Activated naive CD4-positive, alpha-beta T cell treated with anti-CD3 and anti-CD28 coated beads, Interleukin-2, amount 10 ng/mL, durations not matched to agents 7 days and 5 days (primary cell): ENCODE data around the gene GREB1L.

Experiments used
- CTCF ChIA-PET: fragments of 350-600 bp; sonication (Branson Sonifier 250); formaldehyde crosslinking; loops from one replicate; lab custom pipeline; 2021; ENCODE audit warnings: antibody characterized with exemption; lab: Charles Lee
- DNase-seq: peaks from one replicate; pipeline ENCODE4 v3.0.0-alpha.2; 2020
- H3K27ac Mint-ChIP-seq: one replicate; pipeline ENCODE4 v1.8.0; 2021; ENCODE audit warnings: mild to moderate bottlenecking, moderate library complexity, mixed read lengths
- H3K27me3 Mint-ChIP-seq: one replicate; pipeline ENCODE4 v1.8.0; 2021; ENCODE audit warnings: mild to moderate bottlenecking, mixed read lengths
- H3K36me3 Mint-ChIP-seq: one replicate; pipeline ENCODE4 v1.8.0; 2021; ENCODE audit warnings: mixed read lengths
- H3K4me1 Mint-ChIP-seq: one replicate; pipeline ENCODE4 v1.8.0; 2021; ENCODE audit warnings: mixed read lengths
- H3K4me3 Mint-ChIP-seq: one replicate; pipeline ENCODE4 v1.8.0; 2021; ENCODE audit warnings: mild to moderate bottlenecking, moderate library complexity, mixed read lengths
- H3K9me3 Mint-ChIP-seq: one replicate; pipeline ENCODE4 v1.8.0; 2021; ENCODE audit warnings: mixed read lengths

Gene GREB1L

DNA sequence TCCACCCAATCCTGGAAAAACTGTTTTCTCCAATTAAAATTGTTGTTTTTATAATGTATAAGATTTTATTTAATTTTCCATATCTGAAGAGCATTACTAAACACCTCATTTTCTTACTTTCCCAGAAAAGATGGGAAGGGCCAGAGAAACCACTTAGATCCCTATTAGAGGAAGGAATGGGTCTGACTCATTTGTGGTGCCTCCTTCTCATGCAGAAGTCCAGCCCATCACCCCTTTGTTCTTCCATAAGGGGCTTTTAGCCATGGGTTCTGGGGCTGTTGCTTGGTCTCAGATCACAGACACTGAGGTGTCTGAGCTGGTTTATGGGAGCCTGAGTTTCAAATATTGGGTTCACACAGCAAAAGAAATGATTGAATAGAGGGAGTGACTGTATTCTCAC is 206.3 kb downstream of the GREB1L start:
- CTCF ChIA-PET, result no interaction called here
- Mint-ChIP-seq H3K27ac (no peak overlapping the region), H3K27me3 (peaks cover 17% of the 10 kb centered on the region), H3K4me3 (no peak overlapping the region), H3K36me3 (no peaks in the 10 kb centered on the region), H3K4me1 (no peaks in the 10 kb centered on the region), H3K9me3 (no peaks in the 10 kb centered on the region)
- DNase-seq, result no peak

DNA sequence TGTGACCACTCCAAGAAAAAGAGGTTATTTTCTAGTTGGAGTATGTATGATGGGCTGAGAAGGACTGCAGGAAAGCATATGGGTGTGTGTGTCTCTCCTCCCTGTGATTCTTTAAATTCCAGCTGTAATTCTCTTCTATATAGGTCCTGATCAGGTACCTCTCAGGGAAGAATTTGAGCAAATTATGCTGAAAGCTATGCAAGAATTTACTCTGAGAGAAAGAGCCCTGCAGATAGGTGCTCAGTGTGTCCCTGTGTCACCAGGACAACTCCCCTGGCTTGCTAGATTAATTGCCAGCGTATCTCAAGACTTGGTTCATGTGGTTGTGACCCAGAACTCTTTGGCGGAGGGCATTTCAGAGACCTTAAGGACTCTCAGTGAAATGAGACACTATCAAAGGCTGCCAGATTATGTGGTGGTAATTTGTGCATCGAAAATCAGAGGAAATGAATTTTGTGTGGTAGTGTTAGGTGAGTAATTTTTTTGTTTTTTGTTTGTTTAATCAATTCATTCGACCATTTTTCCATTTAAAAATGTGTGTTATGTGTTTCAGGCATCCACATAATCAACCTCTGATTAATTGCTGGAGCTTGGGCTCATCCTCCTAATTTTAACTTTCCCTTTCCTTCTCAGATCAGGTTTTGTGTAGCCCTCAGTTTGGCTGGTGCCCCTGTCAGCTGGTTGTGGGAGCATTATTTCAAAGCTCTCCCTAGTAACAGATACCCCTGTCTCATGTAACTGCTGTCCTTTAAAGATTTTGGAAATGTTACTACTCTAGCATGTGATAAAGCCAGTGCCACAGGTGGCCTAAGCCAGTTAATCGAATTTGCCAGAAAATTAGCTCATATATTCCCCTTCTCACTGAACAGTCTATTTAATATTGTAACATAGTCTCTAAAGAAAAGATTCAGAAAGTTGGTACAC is 207.6 kb downstream of the GREB1L start:
- Mint-ChIP-seq H3K27me3 (peaks cover 13% of the 10 kb centered on the region), H3K9me3 (no peaks in the 10 kb centered on the region), H3K4me3 (no peak overlapping the region), H3K36me3 (no peaks in the 10 kb centered on the region), H3K27ac (no peak overlapping the region), H3K4me1 (no peaks in the 10 kb centered on the region)
- CTCF ChIA-PET, result no interaction called here
- no peak for DNase-seq

DNA sequence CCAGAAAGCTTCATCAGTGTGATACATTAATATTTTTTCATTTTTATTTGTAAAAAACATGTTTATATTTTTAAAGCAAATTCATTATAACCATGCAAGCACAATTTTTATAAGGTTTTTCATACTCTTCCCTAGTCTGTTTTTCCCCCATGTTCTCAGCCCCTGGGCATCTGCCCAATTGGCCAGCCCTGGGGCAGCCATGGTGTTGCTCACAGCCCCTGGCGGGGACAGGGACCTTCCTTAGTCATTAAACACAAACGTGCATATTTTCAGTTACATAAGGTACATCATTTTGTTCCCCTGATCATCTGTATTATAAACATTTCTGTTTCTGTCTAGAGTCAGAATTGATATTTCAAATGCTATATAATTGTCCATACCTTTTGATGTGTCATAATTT is 208.5 kb downstream of the GREB1L start:
- CTCF ChIA-PET, result no interaction called here
- H3K4me1 Mint-ChIP-seq, result no peaks in the 10 kb centered on the region

DNA sequence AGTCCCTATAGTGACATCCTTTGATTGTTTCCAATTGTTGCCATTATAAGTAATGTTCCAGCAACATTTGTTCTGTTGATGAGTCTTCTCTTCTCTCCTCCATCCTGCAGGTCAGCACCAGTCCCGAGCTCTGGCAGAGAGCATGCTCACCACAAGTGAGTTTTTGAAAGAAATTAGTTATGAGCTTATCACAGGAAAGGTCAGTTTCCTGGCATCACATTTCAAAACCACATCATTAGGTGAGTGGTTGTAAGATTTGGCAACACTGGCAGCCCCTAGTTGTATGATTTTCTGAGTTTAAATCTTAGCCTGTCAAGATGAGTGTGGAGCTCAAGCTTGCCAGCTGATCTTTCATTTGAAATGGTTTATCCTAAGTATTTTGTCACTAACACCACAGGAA is 208.9 kb downstream of the GREB1L start:
- H3K9me3 Mint-ChIP-seq, result no peaks in the 10 kb centered on the region
- no peak for DNase-seq
- CTCF ChIA-PET, result no interaction called here
- H3K36me3 Mint-ChIP-seq, result no peaks in the 10 kb centered on the region
- no peak overlapping the region for H3K27ac Mint-ChIP-seq
- no peak overlapping the region for H3K4me3 Mint-ChIP-seq
- peaks cover 13% of the 10 kb centered on the region for H3K27me3 Mint-ChIP-seq
- no peaks in the 10 kb centered on the region for H3K4me1 Mint-ChIP-seq

More for the DNA sequence above, 208.5 kb downstream of the GREB1L start:
- H3K27me3 Mint-ChIP-seq, result peaks cover 13% of the 10 kb centered on the region
- no peak overlapping the region for H3K27ac Mint-ChIP-seq
- no peak for DNase-seq
- H3K36me3 Mint-ChIP-seq, result no peaks in the 10 kb centered on the region
- no peaks in the 10 kb centered on the region for H3K9me3 Mint-ChIP-seq
- no peak overlapping the region for H3K4me3 Mint-ChIP-seq

DNA sequence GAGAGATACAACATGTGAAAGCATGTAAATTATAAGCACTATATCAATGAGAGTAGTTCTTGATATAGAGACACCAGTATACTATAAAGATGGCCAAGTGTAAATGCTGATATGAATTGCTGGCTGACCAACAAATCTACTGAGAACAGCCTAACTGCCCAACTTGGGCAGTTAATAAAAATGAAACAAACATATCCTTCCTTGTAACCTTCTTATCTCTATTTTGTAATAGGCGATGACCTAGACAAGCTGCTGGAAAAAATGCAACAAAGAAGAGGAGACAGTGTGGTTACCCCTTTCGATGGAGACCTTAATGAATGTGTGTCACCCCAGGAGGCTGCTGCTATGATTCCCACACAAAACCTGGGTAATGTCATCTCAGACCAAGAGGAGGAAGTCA is 209.8 kb downstream of the GREB1L start:
- Mint-ChIP-seq H3K36me3 (no peaks in the 10 kb centered on the region), H3K9me3 (no peaks in the 10 kb centered on the region), H3K4me1 (no peaks in the 10 kb centered on the region), H3K27ac (no peak overlapping the region), H3K4me3 (no peak overlapping the region), H3K27me3 (peaks cover 13% of the 10 kb centered on the region)
- CTCF ChIA-PET, result no interaction called here
- no peak for DNase-seq

DNA sequence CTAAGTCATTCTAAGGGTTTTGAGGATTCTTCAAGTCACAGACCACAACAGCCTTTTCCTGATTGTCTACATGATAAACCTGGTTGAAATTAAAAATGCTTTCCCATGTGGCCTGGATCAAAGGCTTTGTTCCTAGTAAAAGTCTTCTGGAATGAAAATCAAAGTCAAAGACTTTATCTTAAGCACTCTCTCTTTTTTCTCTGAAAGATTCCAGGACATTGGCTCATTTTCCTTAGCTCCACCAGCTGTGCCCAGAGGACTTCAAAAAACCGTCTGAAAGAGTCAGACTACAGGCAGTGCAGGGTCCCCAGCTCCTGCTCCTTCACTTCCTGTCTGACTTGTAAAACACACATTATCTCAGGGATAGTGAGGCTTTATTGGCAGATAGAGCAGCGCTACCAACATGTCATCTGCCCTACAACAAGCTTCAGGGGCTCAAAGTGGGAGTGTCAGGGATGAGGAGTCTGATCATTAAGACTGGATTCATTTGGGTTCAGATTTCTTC is 210.3 kb downstream of the GREB1L start:
- H3K4me1 Mint-ChIP-seq, result no peaks in the 10 kb centered on the region
- peaks cover 13% of the 10 kb centered on the region for H3K27me3 Mint-ChIP-seq
- H3K36me3 Mint-ChIP-seq, result no peaks in the 10 kb centered on the region
- H3K4me3 Mint-ChIP-seq, result no peak overlapping the region
- H3K27ac Mint-ChIP-seq, result no peak overlapping the region
- CTCF ChIA-PET, result no interaction called here
- H3K9me3 Mint-ChIP-seq, result no peaks in the 10 kb centered on the region
- no peak for DNase-seq

DNA sequence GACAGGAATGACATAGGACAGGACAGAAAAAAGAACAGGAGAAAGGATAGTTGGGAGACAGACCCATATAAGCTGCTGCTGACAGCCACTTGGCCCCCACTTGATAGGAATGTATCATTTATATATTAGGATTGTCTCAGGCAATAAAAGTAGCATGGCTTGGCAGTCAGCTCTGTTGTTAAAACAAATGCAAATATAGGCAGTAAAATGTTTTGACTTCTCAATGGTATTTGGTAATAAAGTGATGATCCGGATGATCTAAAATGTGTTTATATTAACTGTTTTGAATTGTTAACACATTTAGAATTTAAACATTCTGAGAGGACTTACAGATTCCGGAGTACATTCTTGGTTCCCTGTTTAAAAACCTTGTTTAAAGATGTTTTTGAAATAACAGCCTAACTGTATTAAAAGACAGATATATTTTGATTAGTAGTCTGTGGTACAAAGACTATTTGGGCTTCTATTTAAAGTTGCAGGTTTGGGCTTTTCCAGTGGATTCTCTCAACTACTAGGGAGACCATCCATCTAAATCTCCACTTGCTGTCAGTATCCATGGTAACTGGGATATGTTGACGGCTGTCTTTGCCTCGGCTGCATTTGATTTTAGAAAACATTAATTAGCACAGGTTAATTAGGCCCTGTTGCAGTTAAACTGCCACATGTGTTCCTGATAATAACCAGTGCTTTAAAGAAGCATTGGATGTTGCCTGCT is 210.9 kb downstream of the GREB1L start:
- Mint-ChIP-seq H3K27me3 (peaks cover 13% of the 10 kb centered on the region), H3K4me1 (no peaks in the 10 kb centered on the region), H3K9me3 (no peaks in the 10 kb centered on the region), H3K4me3 (no peak overlapping the region), H3K36me3 (no peaks in the 10 kb centered on the region), H3K27ac (no peak overlapping the region)
- CTCF ChIA-PET, result no interaction called here
- DNase-seq, result no peak

DNA sequence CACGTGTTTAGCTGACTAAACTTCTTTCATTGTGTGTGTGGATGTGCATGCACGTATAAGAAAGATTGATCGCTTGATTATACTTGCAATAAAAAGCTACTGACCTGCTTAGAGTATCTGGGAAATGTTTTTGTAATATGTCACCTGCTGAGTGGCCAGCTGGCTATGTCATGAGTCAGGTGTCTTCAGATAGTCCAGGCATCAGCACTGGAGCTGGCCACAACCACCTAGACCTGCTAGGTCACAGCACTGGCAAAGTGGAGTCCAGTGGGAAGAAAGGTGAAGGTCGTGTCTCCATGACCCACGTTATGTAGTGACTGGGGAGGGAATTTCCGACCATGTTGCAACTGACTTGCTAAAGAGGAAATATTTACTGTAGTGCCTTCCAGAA is 211.5 kb downstream of the GREB1L start:
- Mint-ChIP-seq H3K27ac (no peak overlapping the region), H3K27me3 (peaks cover 13% of the 10 kb centered on the region), H3K36me3 (no peaks in the 10 kb centered on the region), H3K9me3 (no peaks in the 10 kb centered on the region), H3K4me3 (no peak overlapping the region), H3K4me1 (no peaks in the 10 kb centered on the region)
- CTCF ChIA-PET, result no interaction called here
- DNase-seq, result no peak

DNA sequence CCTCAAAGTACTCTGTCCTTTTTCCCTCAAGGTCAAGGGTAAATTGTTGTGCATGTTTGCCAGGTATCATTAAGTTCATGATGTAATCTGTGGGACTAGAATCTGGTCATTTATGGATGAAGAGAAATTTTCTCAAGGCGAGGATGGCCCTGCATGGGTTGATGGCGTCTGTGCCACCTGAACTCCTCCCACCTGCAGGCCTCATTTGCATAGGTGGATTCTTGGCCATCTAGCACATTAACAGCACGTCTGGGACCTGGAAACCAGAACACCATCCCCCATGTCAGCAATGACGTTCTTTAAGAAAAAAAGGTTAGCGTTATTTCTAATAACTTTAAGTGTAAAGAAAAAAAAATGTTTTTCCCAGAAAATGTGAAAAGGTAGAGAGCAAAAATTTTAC is 212.7 kb downstream of the GREB1L start:
- DNase-seq, result no peak
- peaks cover 8% of the 10 kb centered on the region for H3K27me3 Mint-ChIP-seq
- H3K9me3 Mint-ChIP-seq, result no peaks in the 10 kb centered on the region
- CTCF ChIA-PET, result no interaction called here
- H3K4me1 Mint-ChIP-seq, result no peaks in the 10 kb centered on the region
- H3K27ac Mint-ChIP-seq, result no peak overlapping the region
- no peaks in the 10 kb centered on the region for H3K36me3 Mint-ChIP-seq
- H3K4me3 Mint-ChIP-seq, result no peak overlapping the region

DNA sequence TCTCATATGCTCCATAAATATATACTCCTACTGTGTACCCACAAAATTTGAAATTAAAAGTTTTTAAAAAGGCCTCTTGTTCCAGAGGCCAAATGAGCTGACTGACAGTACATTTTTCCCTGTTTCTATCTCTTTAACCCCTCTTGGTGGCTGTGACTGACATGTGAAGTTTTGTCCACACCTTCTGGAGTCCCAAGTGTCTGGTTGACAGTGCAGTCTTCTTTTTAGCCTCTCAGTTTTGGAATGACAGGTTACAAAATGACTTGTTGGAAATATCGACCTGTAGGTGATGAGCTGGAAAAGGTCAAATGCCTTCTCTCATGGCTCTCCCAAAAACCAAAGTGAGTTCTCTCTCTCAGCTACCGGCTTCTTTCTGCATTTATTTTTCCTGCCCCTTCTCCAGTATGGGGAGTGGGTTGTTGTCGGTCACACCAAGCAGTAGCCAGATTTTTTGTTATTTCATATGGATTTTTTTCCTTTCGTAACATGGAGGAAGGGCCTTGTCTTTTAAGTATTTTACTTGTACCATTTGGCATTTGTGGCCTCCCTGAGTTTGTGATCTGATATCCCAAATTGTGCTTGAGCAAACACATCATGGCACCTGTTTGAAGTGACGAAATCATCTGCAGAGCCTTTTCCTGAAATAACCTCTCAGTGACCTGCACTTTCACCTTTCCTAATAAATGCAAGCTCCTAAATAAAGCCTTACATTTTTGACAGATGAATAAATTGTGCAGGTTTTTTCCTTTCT is 214.6 kb downstream of the GREB1L start:
- DNase-seq, result no peak
- H3K4me3 Mint-ChIP-seq, result no peak overlapping the region
- H3K27me3 Mint-ChIP-seq, result peaks cover 18% of the 10 kb centered on the region
- CTCF ChIA-PET, result no interaction called here
- no peaks in the 10 kb centered on the region for H3K9me3 Mint-ChIP-seq
- H3K4me1 Mint-ChIP-seq, result no peaks in the 10 kb centered on the region
- H3K36me3 Mint-ChIP-seq, result no peaks in the 10 kb centered on the region
- H3K27ac Mint-ChIP-seq, result no peak overlapping the region

DNA sequence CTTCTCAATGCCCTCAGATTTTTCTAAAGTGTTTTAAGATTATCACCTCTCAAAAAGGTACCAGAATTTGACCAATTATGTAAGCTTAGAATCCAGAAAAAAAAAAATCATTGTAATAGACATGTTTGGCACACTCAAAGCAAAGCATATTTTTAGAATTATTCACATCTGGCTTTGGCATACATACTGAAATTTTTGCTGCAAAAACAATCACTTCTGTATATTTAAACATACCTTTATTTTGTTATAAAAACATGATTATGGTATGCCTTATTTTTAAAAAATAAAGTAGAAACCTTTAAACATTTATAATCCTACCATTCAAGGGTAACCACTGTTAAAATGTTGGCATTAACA is 215.1 kb downstream of the GREB1L start:
- H3K27ac Mint-ChIP-seq, result no peak overlapping the region
- DNase-seq, result no peak
- no peaks in the 10 kb centered on the region for H3K36me3 Mint-ChIP-seq
- H3K27me3 Mint-ChIP-seq, result peaks cover 15% of the 10 kb centered on the region
- CTCF ChIA-PET, result no interaction called here
- H3K9me3 Mint-ChIP-seq, result no peaks in the 10 kb centered on the region
- no peaks in the 10 kb centered on the region for H3K4me1 Mint-ChIP-seq
- no peak overlapping the region for H3K4me3 Mint-ChIP-seq

DNA sequence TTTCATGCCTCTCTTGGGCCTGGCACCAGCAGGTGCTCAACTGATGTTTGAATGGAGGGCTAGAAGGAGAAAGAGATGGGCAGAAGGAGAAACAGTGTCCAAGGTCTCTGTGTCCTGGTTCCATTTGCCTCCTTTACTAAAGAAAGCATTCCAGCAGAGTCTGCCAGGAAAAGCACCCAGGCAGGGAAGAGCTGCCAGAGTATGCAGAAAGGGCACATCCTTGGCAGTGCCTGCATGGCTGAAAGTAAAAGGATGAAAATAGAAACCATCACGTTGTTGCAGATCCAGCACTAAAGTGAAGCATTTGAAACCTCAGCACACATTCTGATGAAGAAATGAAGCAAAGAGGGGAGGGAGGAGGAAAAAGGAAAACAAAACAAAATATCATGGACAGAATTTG is 216.3 kb downstream of the GREB1L start:
- H3K4me1 Mint-ChIP-seq, result no peaks in the 10 kb centered on the region
- H3K27me3 Mint-ChIP-seq, result peaks cover 10% of the 10 kb centered on the region
- no peaks in the 10 kb centered on the region for H3K9me3 Mint-ChIP-seq
- H3K4me3 Mint-ChIP-seq, result no peak overlapping the region
- CTCF ChIA-PET, result no interaction called here
- DNase-seq, result no peak
- no peaks in the 10 kb centered on the region for H3K36me3 Mint-ChIP-seq
- no peak overlapping the region for H3K27ac Mint-ChIP-seq

DNA sequence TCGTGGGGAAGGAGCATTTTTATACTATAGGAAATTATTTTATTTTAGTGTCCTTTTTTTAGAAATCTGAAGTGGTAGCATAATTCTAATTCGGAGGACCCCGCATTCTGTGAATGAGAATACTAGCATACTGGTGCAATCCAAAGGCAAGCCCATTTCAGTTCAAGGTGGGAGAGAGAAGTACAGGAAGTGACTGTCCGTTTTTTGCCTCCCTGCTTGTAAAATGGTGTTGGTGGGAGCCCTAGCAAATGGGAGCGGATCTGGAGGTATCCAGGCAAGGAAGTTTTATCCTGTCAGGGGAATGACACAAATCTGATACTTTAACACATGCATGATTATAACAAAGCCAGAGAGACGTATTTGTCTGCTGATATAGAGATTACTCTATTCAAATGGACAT is 216.8 kb downstream of the GREB1L start:
- H3K9me3 Mint-ChIP-seq, result no peaks in the 10 kb centered on the region
- no peak overlapping the region for H3K27ac Mint-ChIP-seq
- no peak overlapping the region for H3K4me3 Mint-ChIP-seq
- no peaks in the 10 kb centered on the region for H3K4me1 Mint-ChIP-seq
- CTCF ChIA-PET, result no interaction called here
- DNase-seq, result no peak
- H3K27me3 Mint-ChIP-seq, result peaks cover 10% of the 10 kb centered on the region
- H3K36me3 Mint-ChIP-seq, result no peaks in the 10 kb centered on the region

DNA sequence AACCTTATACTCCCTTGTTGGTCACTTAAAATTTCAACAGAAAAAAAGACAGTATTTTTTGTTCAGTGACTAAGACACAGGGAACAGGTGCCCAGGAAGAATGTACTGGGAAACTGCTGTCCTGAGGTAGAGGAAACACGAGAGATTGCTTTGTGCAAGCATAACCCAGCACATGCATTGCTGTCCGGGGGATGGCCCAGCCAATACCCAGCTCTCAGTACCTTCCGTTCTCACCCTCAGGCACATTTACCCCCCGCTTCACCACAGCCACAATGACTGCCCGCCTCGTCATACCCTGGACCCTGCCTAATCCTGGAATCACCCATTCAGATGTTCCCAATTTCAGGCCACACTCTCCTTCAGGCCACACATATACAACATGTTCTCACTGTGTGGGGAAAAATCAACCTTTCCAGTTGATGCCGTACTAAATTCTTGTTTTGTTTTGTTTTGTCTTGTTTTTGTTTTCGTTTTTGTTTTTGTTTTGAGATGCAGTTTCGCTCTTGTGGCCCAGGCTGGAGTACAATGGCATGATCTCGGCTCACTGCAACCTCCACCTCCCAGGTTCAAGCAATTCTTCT is 217.8 kb downstream of the GREB1L start:
- no peaks in the 10 kb centered on the region for H3K4me1 Mint-ChIP-seq
- CTCF ChIA-PET, result no interaction called here
- H3K9me3 Mint-ChIP-seq, result no peaks in the 10 kb centered on the region
- no peaks in the 10 kb centered on the region for H3K36me3 Mint-ChIP-seq
- DNase-seq, result no peak
- H3K27me3 Mint-ChIP-seq, result peaks cover 14% of the 10 kb centered on the region
- H3K4me3 Mint-ChIP-seq, result no peak overlapping the region
- H3K27ac Mint-ChIP-seq, result no peak overlapping the region
